IPS-20b (cell line): ENCODE measurements around the gene LRRC8D.

ENCODE experiments used
- H3K27ac ChIP-seq: one replicate; pipeline ENCODE4 v1.5.1; 2013; ENCODE audit warnings: low read length
- H3K27me3 ChIP-seq: 2 replicates; pipeline ENCODE4 v1.6.1; 2013; ENCODE audit warnings: mild to moderate bottlenecking, low read length, inconsistent platforms; ENCODE audit not compliant: insufficient read depth
- H3K36me3 ChIP-seq: 2 replicates; pipeline ENCODE4 v1.6.1; 2013; ENCODE audit warnings: low read depth, mild to moderate bottlenecking, inconsistent platforms, low read length, moderate library complexity; ENCODE audit not compliant: insufficient read depth
- H3K4me1 ChIP-seq: 2 replicates; pipeline ENCODE4 v1.6.1; 2013; ENCODE audit warnings: mild to moderate bottlenecking, control low read depth, inconsistent platforms, low read length, moderate library complexity; ENCODE audit not compliant: insufficient read depth
- H3K4me3 ChIP-seq: 2 replicates; pipeline ENCODE4 v1.5.1; 2013; ENCODE audit warnings: mild to moderate bottlenecking, low read length, inconsistent platforms
- H3K9ac ChIP-seq: 2 replicates; pipeline ENCODE4 v1.6.1; 2013; ENCODE audit warnings: low read depth, mild to moderate bottlenecking, inconsistent platforms, low read length, moderate library complexity
- H3K9me3 ChIP-seq: 2 replicates; pipeline ENCODE4 v1.6.1; 2013; ENCODE audit warnings: mild to moderate bottlenecking, low read depth, low read length, inconsistent platforms; ENCODE audit not compliant: insufficient read depth

Gene LRRC8D

GRCh38 chr1:89929467-89930063, 108.7 kb downstream of the LRRC8D start:
- Histone ChIP-seq H3K27me3 (no peaks in the 10 kb centered on the region), H3K27ac (peak overlapping the region; percentile 73), H3K36me3 (peaks cover 17% of the 10 kb centered on the region), H3K4me1 (peaks cover 44% of the 10 kb centered on the region), H3K9ac (peak overlapping the region; percentile 64; the same call in 1 of the 2 replicates), H3K9me3 (no peaks in the 10 kb centered on the region), H3K4me3 (peak overlapping the region; percentile 50; the same call in 1 of the 2 replicates)

DNA sequence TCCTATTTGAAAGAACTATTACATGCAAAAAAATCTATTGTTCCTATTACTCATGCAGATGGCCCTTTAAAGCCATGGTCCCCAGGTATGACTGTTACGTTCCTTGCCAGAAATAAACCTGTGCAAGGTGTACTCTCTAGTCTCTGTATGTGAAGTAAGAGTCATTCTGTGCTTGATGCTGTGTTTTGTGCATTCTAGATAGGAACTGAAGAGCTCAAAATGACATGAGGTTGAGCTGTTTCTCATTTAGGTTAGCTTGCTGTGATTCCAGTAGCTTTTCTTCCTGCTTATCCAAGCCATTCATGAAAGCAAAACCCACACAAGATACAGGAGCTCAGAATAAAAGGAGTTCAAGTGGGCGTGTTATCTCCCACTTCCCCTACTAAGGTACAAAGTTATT, 109.7 kb downstream of the LRRC8D start:
- Histone ChIP-seq H3K4me3 (no peak overlapping the region; the same call in 1 of the 2 replicates), H3K27me3 (no peaks in the 10 kb centered on the region), H3K4me1 (peaks cover 46% of the 10 kb centered on the region), H3K36me3 (peaks cover 28% of the 10 kb centered on the region), H3K9me3 (no peaks in the 10 kb centered on the region), H3K9ac (peak overlapping the region; percentile 64; the same call in 1 of the 2 replicates), H3K27ac (no peak overlapping the region)

GRCh38 chr1:89931964-89932363, 111.1 kb downstream of the LRRC8D start:
- Histone ChIP-seq H3K9me3 (no peaks in the 10 kb centered on the region), H3K9ac (no peak overlapping the region), H3K27me3 (no peaks in the 10 kb centered on the region), H3K27ac (peak overlapping the region; percentile 52), H3K4me3 (no peak overlapping the region), H3K4me1 (peaks cover 46% of the 10 kb centered on the region), H3K36me3 (peaks cover 39% of the 10 kb centered on the region)

DNA sequence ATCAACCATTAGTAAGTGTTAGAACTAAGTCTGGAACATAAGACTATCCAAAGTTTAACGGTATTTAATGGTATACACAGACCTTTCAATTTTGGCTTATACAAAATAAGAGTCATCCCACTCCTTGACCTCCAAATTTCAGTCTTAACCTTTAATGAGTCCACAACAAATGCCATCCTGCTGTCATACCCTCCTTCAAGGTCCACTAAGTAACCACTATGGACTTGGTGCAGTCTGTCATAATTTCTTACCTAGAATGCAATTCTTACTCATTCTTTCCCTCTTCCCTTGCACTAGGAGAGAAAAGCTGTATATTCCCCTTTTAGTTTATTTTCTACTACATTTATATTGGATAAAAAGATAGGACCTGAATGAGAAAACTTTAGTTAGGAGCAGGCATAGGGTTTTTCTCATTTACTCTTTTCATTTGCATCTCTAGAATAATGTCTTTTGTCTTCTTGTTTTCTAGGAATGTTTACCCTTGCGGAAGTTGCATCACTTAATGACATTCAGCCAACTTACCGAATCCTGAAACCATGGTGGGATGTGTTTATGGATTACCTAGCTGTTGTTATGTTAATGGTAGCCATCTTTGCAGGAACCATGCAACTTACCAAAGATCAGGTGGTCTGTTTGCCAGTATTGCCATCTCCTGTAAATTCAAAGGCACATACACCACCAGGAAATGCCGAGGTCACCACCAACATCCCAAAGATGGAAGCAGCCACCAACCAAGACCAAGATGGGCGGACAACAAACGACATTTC, 111.9 kb downstream of the LRRC8D start:
- H3K4me3 ChIP-seq, result no peak overlapping the region
- 0 out of 2 replicates have a peak overlapping the region, but pooled peaks have one; percentile 1 for H3K9ac ChIP-seq
- peaks cover 46% of the 10 kb centered on the region for H3K4me1 ChIP-seq
- no peaks in the 10 kb centered on the region for H3K9me3 ChIP-seq
- peaks cover 40% of the 10 kb centered on the region for H3K36me3 ChIP-seq
- no peaks in the 10 kb centered on the region for H3K27me3 ChIP-seq
- peak overlapping the region; percentile 52 for H3K27ac ChIP-seq

GRCh38 chr1:89934461-89934860, 113.6 kb downstream of the LRRC8D start:
- Histone ChIP-seq H3K9ac (no peak overlapping the region), H3K27me3 (no peaks in the 10 kb centered on the region), H3K4me1 (peaks cover 51% of the 10 kb centered on the region), H3K4me3 (no peak overlapping the region), H3K9me3 (no peaks in the 10 kb centered on the region), H3K27ac (no peak overlapping the region), H3K36me3 (peaks cover 40% of the 10 kb centered on the region)

GRCh38 chr1:89935235-89935634, 114.4 kb downstream of the LRRC8D start:
- peaks cover 40% of the 10 kb centered on the region for H3K36me3 ChIP-seq
- H3K4me3 ChIP-seq, result no peak overlapping the region
- no peaks in the 10 kb centered on the region for H3K27me3 ChIP-seq
- peaks cover 49% of the 10 kb centered on the region for H3K4me1 ChIP-seq
- H3K27ac ChIP-seq, result no peak overlapping the region
- no peaks in the 10 kb centered on the region for H3K9me3 ChIP-seq
- H3K9ac ChIP-seq, result no peak overlapping the region

GRCh38 chr1:89936694-89937093, 115.9 kb downstream of the LRRC8D start:
- no peaks in the 10 kb centered on the region for H3K9me3 ChIP-seq
- no peak overlapping the region for H3K9ac ChIP-seq
- H3K4me3 ChIP-seq, result no peak overlapping the region
- no peak overlapping the region for H3K27ac ChIP-seq
- H3K27me3 ChIP-seq, result no peaks in the 10 kb centered on the region
- peaks cover 40% of the 10 kb centered on the region; the same call in 1 of the 2 replicates for H3K4me1 ChIP-seq
- H3K36me3 ChIP-seq, result peaks cover 40% of the 10 kb centered on the region

- Histone ChIP-seq H3K9me3 (no peaks in the 10 kb centered on the region), H3K27me3 (no peaks in the 10 kb centered on the region), H3K4me1 (peaks cover 33% of the 10 kb centered on the region), H3K9ac (0 out of 2 replicates have a peak overlapping the region, but pooled peaks have one; percentile 8), H3K36me3 (peaks cover 34% of the 10 kb centered on the region), H3K27ac (no peak overlapping the region), H3K4me3 (no peak overlapping the region)
These were observed 117.6 kb downstream of the LRRC8D start for GRCh38 chr1:89938171-89939055.

- Histone ChIP-seq H3K27me3 (no peaks in the 10 kb centered on the region), H3K4me1 (peaks cover 40% of the 10 kb centered on the region), H3K9me3 (no peaks in the 10 kb centered on the region), H3K4me3 (no peak overlapping the region), H3K27ac (no peak overlapping the region), H3K36me3 (peaks cover 27% of the 10 kb centered on the region), H3K9ac (0 out of 2 replicates have a peak overlapping the region, but pooled peaks have one; percentile 8)
These were observed 118.3 kb downstream of the LRRC8D start for GRCh38 chr1:89939059-89939570.

GRCh38 chr1:89939693-89940438, 119.0 kb downstream of the LRRC8D start:
- no peak overlapping the region for H3K4me3 ChIP-seq
- no peaks in the 10 kb centered on the region for H3K9me3 ChIP-seq
- H3K9ac ChIP-seq, result no peak overlapping the region
- H3K36me3 ChIP-seq, result peaks cover 20% of the 10 kb centered on the region
- H3K27ac ChIP-seq, result no peak overlapping the region
- H3K27me3 ChIP-seq, result peaks cover under 1% of the 10 kb centered on the region; the same call in 1 of the 2 replicates
- peaks cover 42% of the 10 kb centered on the region for H3K4me1 ChIP-seq
